A549 treated with AZD9567 at 1 μM for 4 hours (cell line): ENCODE results near the gene A4GNT. TPM values are rescaled to one million over a fixed set of nuclear protein-coding genes. Genes with fewer than 3 reads are reported as not detected.

Experiments used
- total RNA-seq: library from RNA; stranded (reverse); fragments of 200-300 nt; extraction: Qiagen RNA extraction; gene quantifications from 5 replicates; pipeline ENCODE4 v1.2.3, GENCODE V29; 2022; ENCODE audit not compliant: insufficient read depth

A4GNT gene
- total RNA-seq, result not detected in 5 replicates

GRCh38 chr3:138132239-138132638 lies at the start of gene A4GNT:
Gene A4GNT (minus strand): TSS chr3:138132390. CDS start chr3:138131256, 1,134 bp downstream.

GRCh38 chr3:138174421-138175131 lies 42.4 kb upstream of the A4GNT start, which contains the start of gene DBR1:
Gene DBR1 (minus strand): TSS chr3:138174921. CDS start chr3:138174795, 126 bp downstream.

GRCh38 chr3:138114988-138115971 lies 16.9 kb downstream of the A4GNT start, which contains the start of gene DZIP1L:
Gene DZIP1L (minus strand): TSS chr3:138115608. CDS start chr3:138103971, 11,637 bp downstream.

Other genes with a start within 250 kb of the A4GNT start
- gene CLDN18, start 122.2 kb downstream of the A4GNT start, total RNA-seq, result not detected in 5 replicates
- gene DZIP1L, start 16.8 kb downstream of the A4GNT start, total RNA-seq, result 6.7 to 8.2 TPM (median 7.8 TPM) in 5 replicates
- 12.5 to 16.9 TPM (median 13.1 TPM) in 5 replicates for gene DBR1, start 42.5 kb upstream of the A4GNT start, total RNA-seq
- 29.2 to 56.5 TPM (median 34.3 TPM) in 5 replicates for gene ARMC8, start 54.9 kb upstream of the A4GNT start, total RNA-seq
- not detected in 5 replicates for gene NME9, start 197.5 kb upstream of the A4GNT start, total RNA-seq
- gene MRAS, start 216.2 kb upstream of the A4GNT start, total RNA-seq, result 8.0 to 10.2 TPM (median 9.6 TPM) in 5 replicates